Calu3 (cell line): ENCODE data around the gene KDM5A. TPM values are rescaled to one million over a fixed set of nuclear protein-coding genes. Genes with fewer than 3 reads are reported as not detected.
"Not testable (repeated sequence)": the region's sequence is repeated elsewhere in the genome, so short reads cannot be mapped to it uniquely, and the experiment has no call there.

Experiments
- BruUV-seq: library from RNA; stranded (reverse); fragments of 400-500 nt; replicated peaks from 2 replicates; lab custom pipeline; 2021; lab: Mats Ljungman, UMichigan
- CTCF ChIA-PET: fragments of 300-600 bp; sonication (Branson Sonifier 250); formaldehyde crosslinking; loops from one replicate; lab custom pipeline; 2022; ENCODE audit warnings: antibody characterized with exemption; lab: Charles Lee
- DNase-seq: peaks from one replicate; pipeline ENCODE4 v3.0.0; 2022
- H3K27ac Mint-ChIP-seq: one replicate; pipeline ENCODE4 v1.8.0; 2022; ENCODE audit warnings: mixed read lengths; ENCODE audit not compliant: unreplicated experiment
- H3K27me3 Mint-ChIP-seq: one replicate; pipeline ENCODE4 v1.8.0; 2022; ENCODE audit warnings: mixed read lengths; ENCODE audit not compliant: unreplicated experiment
- H3K36me3 Mint-ChIP-seq: one replicate; pipeline ENCODE4 v1.8.0; 2022; ENCODE audit warnings: mild to moderate bottlenecking, moderate library complexity, mixed read lengths; ENCODE audit not compliant: insufficient read depth, unreplicated experiment
- H3K4me1 Mint-ChIP-seq: one replicate; pipeline ENCODE4 v1.8.0; 2022; ENCODE audit warnings: mild to moderate bottlenecking, low read depth, mixed read lengths; ENCODE audit not compliant: unreplicated experiment
- H3K4me3 Mint-ChIP-seq: one replicate; pipeline ENCODE4 v1.8.0; 2022; ENCODE audit warnings: mild to moderate bottlenecking, low read depth, moderate library complexity, mixed read lengths; ENCODE audit not compliant: unreplicated experiment
- H3K9me3 Mint-ChIP-seq: one replicate; pipeline ENCODE4 v1.8.0; 2022; ENCODE audit warnings: low read depth, mixed read lengths; ENCODE audit not compliant: unreplicated experiment
- CTCF ChIP-seq: fragments of 200-600 bp; IDR thresholded peaks from one replicate; pipeline ENCODE4 v1.8.0; 2022; ENCODE audit warnings: antibody characterized with exemption; ENCODE audit not compliant: unreplicated experiment
- intact Hi-C: fragments of 100-400 bp; cut with micrococcal nuclease; formaldehyde crosslinking; loops from one replicate; pipeline ENCODE4 v1.10.0; 2022; ENCODE audit not compliant: unreplicated experiment
- total RNA-seq: library from RNA; stranded (reverse); gene quantifications from 2 replicates; pipeline ENCODE4 v1.2.3, GENCODE V29; 2022

Gene KDM5A
- total RNA-seq, 1 experiment from 2014 or later, result 63.6 TPM

- Mint-ChIP-seq H3K27ac (peak overlapping the region; percentile 90), H3K4me1 (peaks cover 10% of the 10 kb centered on the region), H3K27me3 (no peaks in the 10 kb centered on the region), H3K4me3 (peak overlapping the region; percentile 73), H3K36me3 (peaks cover 46% of the 10 kb centered on the region), H3K9me3 (no peaks in the 10 kb centered on the region)
- BruUV-seq, result TSS peak; percentile 61
- CTCF ChIA-PET, result interaction anchor here (0.6 to 2.4 kb wide), 5 partner anchors 13 to 457 kb away, joined by 3 to 11 read pairs (median 4); partner anchors contain the start of gene CCDC77
- DNase-seq, result peak; percentile 21
- intact Hi-C loops, result no loop called here
- no peak for TF ChIP-seq CTCF
Observed at GRCh38 chr12:388541-389141, 479 bp downstream of the KDM5A start.

GRCh38 chr12:388012-388411 is 1.1 kb downstream of the KDM5A start:
- no TSS peak for BruUV-seq
- Mint-ChIP-seq H3K27me3 (no peaks in the 10 kb centered on the region), H3K4me1 (peaks cover 10% of the 10 kb centered on the region), H3K36me3 (peaks cover 50% of the 10 kb centered on the region), H3K9me3 (no peaks in the 10 kb centered on the region), H3K4me3 (peak overlapping the region; percentile 73), H3K27ac (peak overlapping the region; percentile 90)
- no peak for TF ChIP-seq CTCF
- CTCF ChIA-PET, result no interaction called here
- intact Hi-C loops, result no loop called here
- no peak for DNase-seq

GRCh38 chr12:386651-387050 is 2.5 kb downstream of the KDM5A start:
- Mint-ChIP-seq H3K27ac (no peak overlapping the region), H3K4me1 (peaks cover 10% of the 10 kb centered on the region), H3K27me3 (no peaks in the 10 kb centered on the region), H3K9me3 (no peaks in the 10 kb centered on the region), H3K4me3 (peak overlapping the region; percentile 73), H3K36me3 (peaks cover 62% of the 10 kb centered on the region)
- CTCF ChIA-PET, result no interaction called here
- no TSS peak for BruUV-seq
- intact Hi-C loops, result no loop called here
- no peak for DNase-seq
- no peak for TF ChIP-seq CTCF

- H3K27me3 Mint-ChIP-seq, CTCF ChIA-PET, H3K4me1 Mint-ChIP-seq, intact Hi-C loops, H3K4me3 Mint-ChIP-seq, DNase-seq, H3K27ac Mint-ChIP-seq, BruUV-seq, H3K9me3 Mint-ChIP-seq: not testable (repeated sequence)
- peaks cover 14% of the 10 kb centered on the region for H3K36me3 Mint-ChIP-seq
Observed at GRCh38 chr12:370739-371485, 18.2 kb downstream of the KDM5A start.
